Measurements from ENCODE around the gene UCHL3.

The UCHL3 gene

GRCh38 chr13:75579529-75579928 is 29.9 kb downstream of the UCHL3 start:
- Histone ChIP-seq H4K91ac (ENCODE audit: low read length) (no peak overlapping the region), H2AFZ (ENCODE audit: low read depth, low read length) (no peak overlapping the region), H2BK15ac (ENCODE audit: low read depth, poor library complexity, severe bottlenecking) (no peak overlapping the region), H3K27ac (ENCODE audit: low read length, poor library complexity, severe bottlenecking) (no peak overlapping the region), H2BK120ac (ENCODE audit: low read depth, low read length) (no peak overlapping the region), H3K4me3 (ENCODE audit: insufficient read depth in 1 of 2, low read depth in 1 of 2, low read length in 2 of 2) (no peak overlapping the region), H3K36me3 (ENCODE audit: control insufficient read depth in 1 of 2, insufficient read depth in 2 of 2, low read depth in 1 of 2, low read length in 2 of 2) (peaks cover 6 to 27% of the 10 kb centered on the region in 2 experiments), H2BK12ac (ENCODE audit: low read length in 2 of 2) (no peak overlapping the region), H3K9ac (ENCODE audit: low read length) (no peak overlapping the region), H3K18ac (ENCODE audit: low read depth in 1 of 2, low read length in 2 of 2) (no peak overlapping the region), H4K8ac (ENCODE audit: low read length) (no peak overlapping the region), H2BK5ac (ENCODE audit: low read depth, low read length, poor library complexity, severe bottlenecking) (no peak overlapping the region), H3K23ac (ENCODE audit: low read length in 2 of 2) (no peak overlapping the region), H3K4me2 (ENCODE audit: low read length, poor library complexity, severe bottlenecking) (no peak overlapping the region), H3K4me1 (ENCODE audit: control insufficient read depth, insufficient read depth, low read depth, low read length) (no peaks in the 10 kb centered on the region), H2AK5ac (ENCODE audit: low read length, severe bottlenecking) (no peak overlapping the region), H3K79me1 (replicated peaks; ENCODE audit: low read length, poor library complexity, severe bottlenecking) (peaks cover 13% of the 10 kb centered on the region), H3K9me3 (ENCODE audit: control insufficient read depth, low read length) (peaks cover 6% of the 10 kb centered on the region), H3K4ac (ENCODE audit: low read depth in 1 of 2, low read length in 2 of 2) (no peak overlapping the region), H3K14ac (ENCODE audit: low read length in 2 of 2) (no peak overlapping the region), H3K27me3 (ENCODE audit: control insufficient read depth in 1 of 2, insufficient read depth in 1 of 2, low read length in 2 of 2) (no peaks in the 10 kb centered on the region)
- no peak for DNase-seq
- 100% methylated on average over 2 of the region's 3 CpGs for WGBS

GRCh38 chr13:75581874-75582640 is 32.5 kb downstream of the UCHL3 start:
- H4K8ac ChIP-seq (ENCODE audit: low read length): no peak overlapping the region
- WGBS: 99% methylated on average over 2 of the region's 2 CpGs
- H2BK12ac ChIP-seq (ENCODE audit: low read length in 2 of 2): no peak overlapping the region
- peaks cover 14% of the 10 kb centered on the region for H3K9me3 ChIP-seq (ENCODE audit: control insufficient read depth, low read length)
- no peak overlapping the region for H3K23ac ChIP-seq (ENCODE audit: low read length in 2 of 2)
- no peaks in the 10 kb centered on the region for H3K4me1 ChIP-seq (ENCODE audit: control insufficient read depth, insufficient read depth, low read depth, low read length)
- H3K14ac ChIP-seq (ENCODE audit: low read length in 2 of 2): no peak overlapping the region
- H2AFZ ChIP-seq (ENCODE audit: low read depth, low read length): no peak overlapping the region
- H2AK5ac ChIP-seq (ENCODE audit: low read length, severe bottlenecking): no peak overlapping the region
- H2BK5ac ChIP-seq (ENCODE audit: low read depth, low read length, poor library complexity, severe bottlenecking): no peak overlapping the region
- peaks cover 8% of the 10 kb centered on the region for H3K79me1 ChIP-seq (replicated peaks; ENCODE audit: low read length, poor library complexity, severe bottlenecking)
- no peak overlapping the region for H2BK120ac ChIP-seq (ENCODE audit: low read depth, low read length)
- no peak overlapping the region for H3K9ac ChIP-seq (ENCODE audit: low read length)
- no peak overlapping the region for H4K91ac ChIP-seq (ENCODE audit: low read length)
- H3K36me3 ChIP-seq (ENCODE audit: control insufficient read depth in 1 of 2, insufficient read depth in 2 of 2, low read depth in 1 of 2, low read length in 2 of 2): peaks cover 4 to 19% of the 10 kb centered on the region in 2 experiments
- H3K4me3 ChIP-seq (ENCODE audit: insufficient read depth in 1 of 2, low read depth in 1 of 2, low read length in 2 of 2): no peak overlapping the region
- no peak overlapping the region for H3K4ac ChIP-seq (ENCODE audit: low read depth in 1 of 2, low read length in 2 of 2)
- H2BK15ac ChIP-seq (ENCODE audit: low read depth, poor library complexity, severe bottlenecking): no peak overlapping the region
- no peak overlapping the region for H3K27ac ChIP-seq (ENCODE audit: low read length, poor library complexity, severe bottlenecking)
- no peak overlapping the region for H3K18ac ChIP-seq (ENCODE audit: low read depth in 1 of 2, low read length in 2 of 2)
- no peaks in the 10 kb centered on the region for H3K27me3 ChIP-seq (ENCODE audit: control insufficient read depth in 1 of 2, insufficient read depth in 1 of 2, low read length in 2 of 2)
- H3K4me2 ChIP-seq (ENCODE audit: low read length, poor library complexity, severe bottlenecking): no peak overlapping the region
- no peak for DNase-seq

GRCh38 chr13:75583091-75583490 is 33.5 kb downstream of the UCHL3 start:
- Histone ChIP-seq H3K9ac (ENCODE audit: low read length) (no peak overlapping the region), H3K14ac (ENCODE audit: low read length in 2 of 2) (no peak overlapping the region), H3K27me3 (ENCODE audit: control insufficient read depth in 1 of 2, insufficient read depth in 1 of 2, low read length in 2 of 2) (no peaks in the 10 kb centered on the region), H4K91ac (ENCODE audit: low read length) (no peak overlapping the region), H3K27ac (ENCODE audit: low read length, poor library complexity, severe bottlenecking) (no peak overlapping the region), H2AK5ac (ENCODE audit: low read length, severe bottlenecking) (no peak overlapping the region), H3K36me3 (ENCODE audit: control insufficient read depth in 1 of 2, insufficient read depth in 2 of 2, low read depth in 1 of 2, low read length in 2 of 2) (peaks cover 4 to 22% of the 10 kb centered on the region in 2 experiments), H2BK120ac (ENCODE audit: low read depth, low read length) (no peak overlapping the region), H2BK15ac (ENCODE audit: low read depth, poor library complexity, severe bottlenecking) (no peak overlapping the region), H3K79me1 (replicated peaks; ENCODE audit: low read length, poor library complexity, severe bottlenecking) (peaks cover 8% of the 10 kb centered on the region), H4K8ac (ENCODE audit: low read length) (no peak overlapping the region), H3K9me3 (ENCODE audit: control insufficient read depth, low read length) (peaks cover 14% of the 10 kb centered on the region), H2BK12ac (ENCODE audit: low read length in 2 of 2) (no peak overlapping the region), H2BK5ac (ENCODE audit: low read depth, low read length, poor library complexity, severe bottlenecking) (no peak overlapping the region), H3K18ac (ENCODE audit: low read depth in 1 of 2, low read length in 2 of 2) (no peak overlapping the region), H2AFZ (ENCODE audit: low read depth, low read length) (no peak overlapping the region), H3K4ac (ENCODE audit: low read depth in 1 of 2, low read length in 2 of 2) (no peak overlapping the region), H3K23ac (ENCODE audit: low read length in 2 of 2) (no peak overlapping the region), H3K4me1 (ENCODE audit: control insufficient read depth, insufficient read depth, low read depth, low read length) (no peaks in the 10 kb centered on the region), H3K4me3 (ENCODE audit: insufficient read depth in 1 of 2, low read depth in 1 of 2, low read length in 2 of 2) (no peak overlapping the region), H3K4me2 (ENCODE audit: low read length, poor library complexity, severe bottlenecking) (no peak overlapping the region)
- no peak for DNase-seq

- Histone ChIP-seq H3K23ac (ENCODE audit: low read length in 2 of 2) (no peak overlapping the region), H4K8ac (ENCODE audit: low read length) (no peak overlapping the region), H4K91ac (ENCODE audit: low read length) (no peak overlapping the region), H3K27ac (ENCODE audit: low read length, poor library complexity, severe bottlenecking) (no peak overlapping the region), H3K4me3 (ENCODE audit: insufficient read depth in 1 of 2, low read depth in 1 of 2, low read length in 2 of 2) (no peak overlapping the region), H3K4ac (ENCODE audit: low read depth in 1 of 2, low read length in 2 of 2) (no peak overlapping the region), H3K36me3 (ENCODE audit: control insufficient read depth in 1 of 2, insufficient read depth in 2 of 2, low read depth in 1 of 2, low read length in 2 of 2) (peaks cover 8 to 35% of the 10 kb centered on the region in 2 experiments), H3K9ac (ENCODE audit: low read length) (no peak overlapping the region), H3K79me1 (replicated peaks; ENCODE audit: low read length, poor library complexity, severe bottlenecking) (peaks cover 10% of the 10 kb centered on the region), H3K27me3 (ENCODE audit: control insufficient read depth in 1 of 2, insufficient read depth in 1 of 2, low read length in 2 of 2) (no peaks in the 10 kb centered on the region), H2BK15ac (ENCODE audit: low read depth, poor library complexity, severe bottlenecking) (no peak overlapping the region), H2BK12ac (ENCODE audit: low read length in 2 of 2) (no peak overlapping the region), H3K4me2 (ENCODE audit: low read length, poor library complexity, severe bottlenecking) (no peak overlapping the region), H3K4me1 (ENCODE audit: control insufficient read depth, insufficient read depth, low read depth, low read length) (no peaks in the 10 kb centered on the region), H3K14ac (ENCODE audit: low read length in 2 of 2) (no peak overlapping the region), H3K18ac (ENCODE audit: low read depth in 1 of 2, low read length in 2 of 2) (no peak overlapping the region), H2BK120ac (ENCODE audit: low read depth, low read length) (no peak overlapping the region), H2AFZ (ENCODE audit: low read depth, low read length) (no peak overlapping the region), H2AK5ac (ENCODE audit: low read length, severe bottlenecking) (no peak overlapping the region), H2BK5ac (ENCODE audit: low read depth, low read length, poor library complexity, severe bottlenecking) (no peak overlapping the region), H3K9me3 (ENCODE audit: control insufficient read depth, low read length) (peaks cover 14% of the 10 kb centered on the region)
- no peak for DNase-seq
Measured at GRCh38 chr13:75585153-75585552, 35.6 kb downstream of the UCHL3 start.
